IMR-90 (cell line): ENCODE data around the gene UTF1. TPM values are rescaled to one million over a fixed set of nuclear protein-coding genes. Genes with fewer than 3 reads are reported as not detected.

Experiments used
- ATAC-seq: fragments of 200-7000 bp; cut with Tn5 transposase; 2 replicates; pipeline ENCODE4 v1.9.1; 2020; ENCODE audit warnings: low read depth, mild to moderate bottlenecking, moderate library complexity
- BruUV-seq: library from RNA; stranded (reverse); fragments of 400-500 nt; replicated peaks from 2 replicates; lab custom pipeline; 2021; lab: Mats Ljungman, UMichigan
- CTCF ChIA-PET: fragments of 300-600 bp; formaldehyde crosslinking; extraction: SDS; loops from one replicate; lab custom pipeline; 2021; ENCODE audit warnings: antibody characterized with exemption; lab: Yijun Ruan, JAX
- POLR2A ChIA-PET: fragments of 300-600 bp; sonication (Branson Sonifier 250); formaldehyde crosslinking; loops from one replicate; lab custom pipeline; 2022; ENCODE audit warnings: antibody characterized with exemption; ENCODE audit not compliant: unreplicated experiment; lab: Charles Lee
- DNase-seq: peaks from one replicate; pipeline ENCODE4 v3.0.0; 2013
- H2AFZ ChIP-seq: replicated peaks from 2 replicates; pipeline ENCODE3; 2013; ENCODE audit warnings: low read length, mild to moderate bottlenecking; ENCODE audit not compliant: poor library complexity
- H2AK5ac ChIP-seq: 2 replicates; pipeline ENCODE4 v1.6.1; 2013; ENCODE audit warnings: low read depth, low read length, inconsistent platforms
- H2AK9ac ChIP-seq: replicated peaks from 2 replicates; pipeline ENCODE3; 2013; ENCODE audit warnings: mild to moderate bottlenecking, low read depth, low read length, moderate library complexity; ENCODE audit not compliant: poor library complexity
- H2BK120ac ChIP-seq: 2 replicates; pipeline ENCODE4 v1.6.1; 2013; ENCODE audit warnings: low read depth, low read length, inconsistent platforms
- H2BK15ac ChIP-seq: 3 replicates; pipeline ENCODE4 v1.6.1; 2013; ENCODE audit warnings: low read depth, low read length, inconsistent platforms
- H2BK20ac ChIP-seq: 2 replicates; pipeline ENCODE4 v1.6.1; 2013; ENCODE audit warnings: low read depth, mild to moderate bottlenecking, inconsistent platforms, low read length, moderate library complexity
- H2BK5ac ChIP-seq: 2 replicates; pipeline ENCODE4 v1.6.1; 2013; ENCODE audit warnings: mild to moderate bottlenecking, low read depth, low read length, inconsistent platforms; ENCODE audit not compliant: poor library complexity, severe bottlenecking
- H3K14ac ChIP-seq: replicated peaks from 2 replicates; pipeline ENCODE4 v1.6.1; 2013; ENCODE audit warnings: low read depth, low read length, inconsistent platforms
- H3K18ac ChIP-seq: 2 replicates; pipeline ENCODE4 v1.6.1; 2013; ENCODE audit warnings: low read depth, low read length, control low read depth
- H3K23ac ChIP-seq: 2 replicates; pipeline ENCODE4 v1.6.1; 2013; ENCODE audit warnings: low read depth, low read length, inconsistent platforms
- H3K27ac ChIP-seq: 2 replicates; pipeline ENCODE4 v1.5.1; 2013; ENCODE audit warnings: mild to moderate bottlenecking, control low read depth, low read length; ENCODE audit not compliant: insufficient read depth
- H3K27me3 ChIP-seq: 2 replicates; pipeline ENCODE4 v1.6.1; 2013; ENCODE audit warnings: low read length; ENCODE audit not compliant: control insufficient read depth, insufficient read depth
- H3K36me3 ChIP-seq: 2 replicates; pipeline ENCODE4 v1.6.1; 2013; ENCODE audit warnings: low read length, mixed read lengths; ENCODE audit not compliant: control insufficient read depth, insufficient read depth
- H3K4ac ChIP-seq: 2 replicates; pipeline ENCODE4 v1.6.1; 2013; ENCODE audit warnings: low read depth, low read length, inconsistent platforms
- H3K4me1 ChIP-seq: 2 replicates; pipeline ENCODE4 v1.6.1; 2013; ENCODE audit warnings: low read length, mixed read lengths; ENCODE audit not compliant: control insufficient read depth, insufficient read depth
- H3K4me2 ChIP-seq: 2 replicates; pipeline ENCODE4 v1.6.1; 2013; ENCODE audit warnings: low read depth, mild to moderate bottlenecking, control low read depth, low read length, moderate library complexity
- H3K4me3 ChIP-seq: 2 replicates; pipeline ENCODE4 v1.5.1; 2013; ENCODE audit warnings: low read depth, mild to moderate bottlenecking, control low read depth, low read length, moderate library complexity; ENCODE audit not compliant: insufficient read depth
- H3K56ac ChIP-seq: 2 replicates; pipeline ENCODE4 v1.6.1; 2013; ENCODE audit warnings: low read length, inconsistent platforms; ENCODE audit not compliant: insufficient read depth; ENCODE audit errors: extremely low read depth
- H3K79me1 ChIP-seq, 2 experiments: 2 replicates each; pipeline ENCODE4 v1.6.1; 2013; ENCODE audit warnings: low read length in 2 of 2, inconsistent platforms in 1 of 2, low read depth in 1 of 2
- H3K9ac ChIP-seq: 2 replicates; pipeline ENCODE4 v1.6.1; 2013; ENCODE audit warnings: low read depth, low read length, control low read depth
- H3K9me1 ChIP-seq: 2 replicates; pipeline ENCODE4 v1.6.1; 2013; ENCODE audit warnings: low read length, inconsistent platforms; ENCODE audit not compliant: insufficient read depth
- H3K9me3 ChIP-seq: 2 replicates; pipeline ENCODE4 v1.6.1; 2013; ENCODE audit warnings: low read length; ENCODE audit not compliant: control insufficient read depth, insufficient read depth
- H4K20me1 ChIP-seq: 2 replicates; pipeline ENCODE4 v1.6.1; 2013; ENCODE audit warnings: low read length, inconsistent platforms; ENCODE audit not compliant: insufficient read depth
- H4K5ac ChIP-seq: 2 replicates; pipeline ENCODE4 v1.6.1; 2013; ENCODE audit warnings: mild to moderate bottlenecking, low read depth, low read length, control low read depth
- H4K8ac ChIP-seq, 2 experiments: 2 replicates each; pipeline ENCODE4 v1.6.1; 2013; ENCODE audit warnings: low read depth in 2 of 2, low read length in 2 of 2, control low read depth in 1 of 2, inconsistent platforms in 1 of 2
- H4K91ac ChIP-seq: 2 replicates; pipeline ENCODE4 v1.6.1; 2013; ENCODE audit warnings: low read depth, low read length, inconsistent platforms; ENCODE audit not compliant: insufficient read depth
- BHLHE40 ChIP-seq: fragments of 150-350 bp; IDR thresholded peaks from 2 replicates; pipeline ENCODE4 v1.6.1; 2016; ENCODE audit warnings: mild to moderate bottlenecking, low read depth, low read length
- CEBPB ChIP-seq: IDR thresholded peaks from 2 replicates; pipeline ENCODE4 v1.6.1; 2012; ENCODE audit warnings: low read depth, low read length, improper control_type of control experiment
- CHD1 ChIP-seq: IDR thresholded peaks from 2 replicates; pipeline ENCODE4 v1.6.1; 2012; ENCODE audit warnings: low read depth, low read length, improper control_type of control experiment
- FOS ChIP-seq: fragments of 150-350 bp; IDR thresholded peaks from 2 replicates; pipeline ENCODE4 v1.6.1; 2016; ENCODE audit warnings: low read depth, low read length
- MAFK ChIP-seq: IDR thresholded peaks from 2 replicates; pipeline ENCODE4 v1.6.1; 2012; ENCODE audit warnings: low read depth, low read length, improper control_type of control experiment
- MAZ ChIP-seq: IDR thresholded peaks from 2 replicates; pipeline ENCODE4 v1.6.1; 2012; ENCODE audit warnings: low read depth, mild to moderate bottlenecking, low read length, improper control_type of control experiment, moderate library complexity, borderline replicate concordance
- MXI1 ChIP-seq: IDR thresholded peaks from 2 replicates; pipeline ENCODE4 v1.6.1; 2012; ENCODE audit warnings: low read depth, mild to moderate bottlenecking, low read length, moderate library complexity, borderline replicate concordance
- NFE2L2 ChIP-seq: fragments of 150-350 bp; IDR thresholded peaks from 2 replicates; pipeline ENCODE4 v1.6.1; 2016; ENCODE audit warnings: low read depth, mild to moderate bottlenecking, low read length
- POLR2A ChIP-seq: IDR thresholded peaks from 2 replicates; pipeline ENCODE4 v1.6.1; 2012; ENCODE audit warnings: mild to moderate bottlenecking, low read depth, low read length
- RAD21 ChIP-seq: IDR thresholded peaks from 2 replicates; pipeline ENCODE4 v1.6.1; 2012; ENCODE audit warnings: low read length, improper control_type of control experiment
- RCOR1 ChIP-seq: IDR thresholded peaks from 2 replicates; pipeline ENCODE4 v1.6.1; 2012; ENCODE audit warnings: mild to moderate bottlenecking, low read length, improper control_type of control experiment; ENCODE audit not compliant: insufficient replicate concordance
- RFX5 ChIP-seq: IDR thresholded peaks from 2 replicates; pipeline ENCODE4 v1.8.0; 2012; ENCODE audit warnings: low read depth, mild to moderate bottlenecking, low read length, moderate library complexity
- SMC3 ChIP-seq: fragments of 150-350 bp; IDR thresholded peaks from 2 replicates; pipeline ENCODE4 v1.6.1; 2016; ENCODE audit warnings: low read depth, mild to moderate bottlenecking, antibody characterized with exemption, low read length, moderate library complexity
- WGBS, 2 experiments: methylation state at CpG; one replicate each; pipeline versions ENCODE4 v1.1.5 to v1.1.7; 2013; ENCODE audit warnings: missing lambda C conversion rate in 2 of 2; ENCODE audit not compliant: insufficient read length in 1 of 2; ENCODE audit errors: extremely low coverage in 2 of 2; 5-methylcytosine and 5-hydroxymethylcytosine counted together
- dilution Hi-C: fragments of 300-500 bp; cut with HindIII; formaldehyde crosslinking; loops from one replicate; pipeline ENCODE4 v1.14.3; 2018; ENCODE audit warnings: low sequenced_read_pairs; ENCODE audit not compliant: unreplicated experiment
- in situ Hi-C: fragments of 300-500 bp; cut with MboI; formaldehyde crosslinking; loops from 3 replicates; pipeline ENCODE4 v1.14.3; 2019; ENCODE audit warnings: low sequenced_read_pairs, inconsistent platforms, mixed read lengths
- intact Hi-C: fragments of 100-400 bp; cut with micrococcal nuclease; formaldehyde crosslinking; loops from 2 replicates; pipeline ENCODE4 v1.10.0; 2022
- polyA plus RNA-seq, 3 experiments: library from polyadenylated mRNA; depleted of rRNA; stranded (reverse); fragments of >200 nt; gene quantifications; 2 replicates each; pipeline ENCODE4 v1.2.3, GENCODE V29; 2012; ENCODE audit warnings: low replicate concordance in 1 of 3
- total RNA-seq: library from RNA; depleted of rRNA; stranded (reverse); fragments of >200 nt; gene quantifications from 2 replicates; pipeline ENCODE4 v1.2.3, GENCODE V29; 2012
- TF ChIP-seq, protein P1 (sequence below): fragments of 150-350 bp; IDR thresholded peaks from 2 replicates; pipeline ENCODE4 v1.6.1; 2016; ENCODE audit warnings: low read depth, mild to moderate bottlenecking, low read length, moderate library complexity, borderline replicate concordance
- TF ChIP-seq, protein P2 (sequence below): fragments of 150-350 bp; IDR thresholded peaks from 2 replicates; pipeline ENCODE4 v1.6.1; 2017; ENCODE audit warnings: mild to moderate bottlenecking, antibody characterized with exemption, low read length, low read depth
- TF ChIP-seq, protein P3 (sequence below): conservative IDR thresholded peaks from 2 replicates; pipeline ENCODE4 v1.5.1; 2012; ENCODE audit warnings: mild to moderate bottlenecking, low read depth, low read length, improper control_type of control experiment

Gene UTF1
- total and polyA plus RNA-seq, 2 of the 4 experiments (the other 2 are of a cell fraction), result not detected

DNA sequence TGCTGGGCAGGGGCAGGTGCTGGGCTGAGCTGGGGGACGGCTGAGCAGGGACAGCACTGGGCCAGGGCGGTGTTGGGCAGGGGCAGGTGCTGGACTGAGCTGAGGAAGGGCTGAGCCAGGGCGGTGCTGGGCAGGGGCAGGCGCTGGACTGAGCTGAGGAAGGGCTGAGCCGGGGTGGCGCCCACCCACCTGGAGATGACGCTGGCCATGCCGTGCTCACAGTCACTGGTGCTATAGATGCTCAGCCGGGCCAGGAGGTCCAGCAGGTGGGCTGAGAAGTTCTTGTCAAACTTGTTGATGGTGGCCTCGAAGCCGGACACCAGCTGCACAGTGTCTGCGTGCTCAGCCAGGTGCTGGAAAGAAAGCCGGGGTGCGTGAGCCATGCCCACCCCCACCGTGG is 51.1 kb downstream of the UTF1 start:
- H3K4me2 ChIP-seq, result no peak overlapping the region
- intact Hi-C loops (no loop called here), dilution Hi-C loops (no loop called here), in situ Hi-C loops (no loop called here)
- peaks cover 0 to 7% of the 10 kb centered on the region in 2 experiments; a peak in 3 of 4 replicates for H3K79me1 ChIP-seq
- TF ChIP-seq, protein P1, sequence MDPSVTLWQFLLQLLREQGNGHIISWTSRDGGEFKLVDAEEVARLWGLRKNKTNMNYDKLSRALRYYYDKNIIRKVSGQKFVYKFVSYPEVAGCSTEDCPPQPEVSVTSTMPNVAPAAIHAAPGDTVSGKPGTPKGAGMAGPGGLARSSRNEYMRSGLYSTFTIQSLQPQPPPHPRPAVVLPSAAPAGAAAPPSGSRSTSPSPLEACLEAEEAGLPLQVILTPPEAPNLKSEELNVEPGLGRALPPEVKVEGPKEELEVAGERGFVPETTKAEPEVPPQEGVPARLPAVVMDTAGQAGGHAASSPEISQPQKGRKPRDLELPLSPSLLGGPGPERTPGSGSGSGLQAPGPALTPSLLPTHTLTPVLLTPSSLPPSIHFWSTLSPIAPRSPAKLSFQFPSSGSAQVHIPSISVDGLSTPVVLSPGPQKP, result no peak
- TF ChIP-seq, protein P2, sequence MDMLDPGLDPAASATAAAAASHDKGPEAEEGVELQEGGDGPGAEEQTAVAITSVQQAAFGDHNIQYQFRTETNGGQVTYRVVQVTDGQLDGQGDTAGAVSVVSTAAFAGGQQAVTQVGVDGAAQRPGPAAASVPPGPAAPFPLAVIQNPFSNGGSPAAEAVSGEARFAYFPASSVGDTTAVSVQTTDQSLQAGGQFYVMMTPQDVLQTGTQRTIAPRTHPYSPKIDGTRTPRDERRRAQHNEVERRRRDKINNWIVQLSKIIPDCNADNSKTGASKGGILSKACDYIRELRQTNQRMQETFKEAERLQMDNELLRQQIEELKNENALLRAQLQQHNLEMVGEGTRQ, result no peak
- TF ChIP-seq SMC3 (no peak), NFE2L2 (no peak), BHLHE40 (no peak), MAFK (no peak), MXI1 (no peak), FOS (no peak), POLR2A (no peak), MAZ (no peak), RAD21 (no peak), CHD1 (no peak), RCOR1 (no peak), CEBPB (no peak), RFX5 (no peak)
- TF ChIP-seq, protein P3, sequence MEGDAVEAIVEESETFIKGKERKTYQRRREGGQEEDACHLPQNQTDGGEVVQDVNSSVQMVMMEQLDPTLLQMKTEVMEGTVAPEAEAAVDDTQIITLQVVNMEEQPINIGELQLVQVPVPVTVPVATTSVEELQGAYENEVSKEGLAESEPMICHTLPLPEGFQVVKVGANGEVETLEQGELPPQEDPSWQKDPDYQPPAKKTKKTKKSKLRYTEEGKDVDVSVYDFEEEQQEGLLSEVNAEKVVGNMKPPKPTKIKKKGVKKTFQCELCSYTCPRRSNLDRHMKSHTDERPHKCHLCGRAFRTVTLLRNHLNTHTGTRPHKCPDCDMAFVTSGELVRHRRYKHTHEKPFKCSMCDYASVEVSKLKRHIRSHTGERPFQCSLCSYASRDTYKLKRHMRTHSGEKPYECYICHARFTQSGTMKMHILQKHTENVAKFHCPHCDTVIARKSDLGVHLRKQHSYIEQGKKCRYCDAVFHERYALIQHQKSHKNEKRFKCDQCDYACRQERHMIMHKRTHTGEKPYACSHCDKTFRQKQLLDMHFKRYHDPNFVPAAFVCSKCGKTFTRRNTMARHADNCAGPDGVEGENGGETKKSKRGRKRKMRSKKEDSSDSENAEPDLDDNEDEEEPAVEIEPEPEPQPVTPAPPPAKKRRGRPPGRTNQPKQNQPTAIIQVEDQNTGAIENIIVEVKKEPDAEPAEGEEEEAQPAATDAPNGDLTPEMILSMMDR, result no peak
- H3K4me3 ChIP-seq, result no peak overlapping the region
- ChIA-PET CTCF (no interaction called here), POLR2A (no interaction called here)
- H2BK120ac ChIP-seq, result no peak overlapping the region
- no peak overlapping the region for H3K23ac ChIP-seq
- no peak overlapping the region for H2BK20ac ChIP-seq
- no peak overlapping the region for H4K5ac ChIP-seq
- WGBS, 2 experiments, result 97% methylated on average over 12 of the region's 15 CpGs; no CpG with 5 or more reads in 1 of the 2 experiments
- no peak overlapping the region for H3K56ac ChIP-seq
- no peak for ATAC-seq
- no peak overlapping the region for H3K4ac ChIP-seq
- no peak overlapping the region for H2AK9ac ChIP-seq
- no peak overlapping the region for H4K91ac ChIP-seq
- H2BK15ac ChIP-seq, result no peak overlapping the region
- H4K20me1 ChIP-seq, result peaks cover 7% of the 10 kb centered on the region; the same call in 1 of the 2 replicates
- H3K9ac ChIP-seq, result no peak overlapping the region
- no TSS peak for BruUV-seq
- no peak overlapping the region for H3K27ac ChIP-seq
- H2AK5ac ChIP-seq, result no peak overlapping the region
- no peak overlapping the region for H3K14ac ChIP-seq
- H3K27me3 ChIP-seq, result peaks cover 5% of the 10 kb centered on the region
- no peak for DNase-seq
- H4K8ac ChIP-seq, result no peak overlapping the region
- no peak overlapping the region for H2AFZ ChIP-seq
- H3K4me1 ChIP-seq, result peaks cover 10% of the 10 kb centered on the region
- no peak overlapping the region for H2BK5ac ChIP-seq
- 0 out of 2 replicates have a peak, but pooled peaks cover 4% of the 10 kb centered on the region for H3K9me1 ChIP-seq
- no peak overlapping the region for H3K18ac ChIP-seq
- peaks cover 61% of the 10 kb centered on the region for H3K36me3 ChIP-seq
- H3K9me3 ChIP-seq, result no peaks in the 10 kb centered on the region
